Naive B cell (primary cell): Measurements from ENCODE around the gene FBXO11. TPM values are rescaled to one million over a fixed set of nuclear protein-coding genes. Genes with fewer than 3 reads are reported as not detected.
"Not testable (repeated sequence)": the region's sequence is repeated elsewhere in the genome, so short reads cannot be mapped to it uniquely, and the experiment has no call there.

Experiments
- ATAC-seq, 2 donors: fragments of 150-1000 bp; cut with Tn5 transposase; 2 replicates each; pipeline ENCODE4 v1.10.0; 2021; ENCODE audit warnings: low read depth in 2 of 2, mild to moderate bottlenecking in 2 of 2, moderate library complexity in 2 of 2
- DNase-seq: peaks from one replicate; pipeline ENCODE4 v3.0.0; 2022
- H3K27ac Mint-ChIP-seq, 6 donors: one replicate each; pipeline ENCODE4 v1.8.0; 2020 to 2022; ENCODE audit warnings: mild to moderate bottlenecking in 6 of 6, mixed read lengths in 6 of 6, moderate library complexity in 5 of 6, inconsistent platforms in 2 of 6
- H3K27me3 Mint-ChIP-seq, 3 donors: one replicate each; pipeline ENCODE4 v1.8.0; 2021 to 2022; ENCODE audit warnings: mixed read lengths in 3 of 3, mild to moderate bottlenecking in 1 of 3
- H3K36me3 Mint-ChIP-seq, 2 donors: one replicate each; pipeline ENCODE4 v1.8.0; 2020 to 2022; ENCODE audit warnings: mixed read lengths in 2 of 2, inconsistent platforms in 1 of 2, mild to moderate bottlenecking in 1 of 2
- H3K4me1 Mint-ChIP-seq, 3 donors: one replicate each; pipeline ENCODE4 v1.8.0; 2020 to 2022; ENCODE audit warnings: mixed read lengths in 3 of 3, inconsistent platforms in 1 of 3, mild to moderate bottlenecking in 1 of 3, moderate library complexity in 1 of 3
- H3K4me3 Mint-ChIP-seq, 8 donors: one replicate each; pipeline ENCODE4 v1.8.0; 2020 to 2022; ENCODE audit warnings: mild to moderate bottlenecking in 8 of 8, mixed read lengths in 8 of 8, moderate library complexity in 8 of 8, inconsistent platforms in 2 of 8
- H3K9me3 Mint-ChIP-seq, 7 donors: one replicate each; pipeline ENCODE4 v1.8.0; 2020 to 2022; ENCODE audit warnings: mixed read lengths in 7 of 7, mild to moderate bottlenecking in 5 of 7, inconsistent platforms in 2 of 7, moderate library complexity in 1 of 7
- polyA plus RNA-seq, 6 donors: library from polyadenylated mRNA; unstranded; fragments of 300-500 nt; fragmentation: Illumina TruSeq; gene quantifications; one replicate each; pipeline ENCODE4 v1.2.3, GENCODE V29; 2021; ENCODE audit warnings: low read depth in 6 of 6

FBXO11 gene
- polyA plus RNA-seq = 10 to 100 TPM; 12.7 to 21.5 (median 14.0) TPM

- peak; percentile 79 to 81 for ATAC-seq
- peaks cover 27 to 42% (median 28%) of the 10 kb centered on the region in 3 donors for H3K4me1 Mint-ChIP-seq
- DNase-seq = peak; percentile 96
- peak within 1 kb of the TSS; percentile 87 to 98 (median 94) for H3K4me3 Mint-ChIP-seq
- no peaks in the 10 kb centered on the region for H3K27me3 Mint-ChIP-seq
- H3K9me3 Mint-ChIP-seq = no peaks in the 10 kb centered on the region
- no peaks in the 10 kb centered on the region for H3K36me3 Mint-ChIP-seq
- H3K27ac Mint-ChIP-seq = peak within 1 kb of the TSS; percentile 91 to 99 (median 98)
These were observed at the start of gene FBXO11 for GRCh38 chr2:47906157-47907038. FBXO11 (minus strand) TSS chr2:47906498; CDS start chr2:47905720, 778 bp downstream.

GRCh38 chr2:47950340-47951301, 44.3 kb upstream of the FBXO11 start:
- H3K27ac Mint-ChIP-seq = peak overlapping the region in 3 of 6 donors; percentile 73 to 91 (median 73)
- H3K36me3 Mint-ChIP-seq = peaks cover 0 to 7% of the 10 kb centered on the region in 2 donors
- peaks cover 0 to 5% (median 5%) of the 10 kb centered on the region in 3 donors for H3K27me3 Mint-ChIP-seq
- H3K9me3 Mint-ChIP-seq = peaks cover 0 to 14% (median 5%) of the 10 kb centered on the region in 7 donors
- H3K4me3 Mint-ChIP-seq = peak overlapping the region in 1 of 8 donors; percentile 51
- DNase-seq (no peak), ATAC-seq (no peak)
- H3K4me1 Mint-ChIP-seq = peaks cover 4 to 13% (median 6%) of the 10 kb centered on the region in 3 donors

- Mint-ChIP-seq H3K27me3 (peaks cover 0 to 3% (median 2%) of the 10 kb centered on the region in 3 donors), H3K9me3 (peaks cover 0 to 11% (median 5%) of the 10 kb centered on the region in 7 donors), H3K36me3 (peaks cover 0 to 7% of the 10 kb centered on the region in 2 donors), H3K27ac (no peak overlapping the region), H3K4me3 (no peak overlapping the region), H3K4me1 (peaks cover 4 to 9% (median 6%) of the 10 kb centered on the region in 3 donors)
- ATAC-seq = no peak
- DNase-seq = no peak
These were observed 40.3 kb upstream of the FBXO11 start for GRCh38 chr2:47946593-47946992.

DNA sequence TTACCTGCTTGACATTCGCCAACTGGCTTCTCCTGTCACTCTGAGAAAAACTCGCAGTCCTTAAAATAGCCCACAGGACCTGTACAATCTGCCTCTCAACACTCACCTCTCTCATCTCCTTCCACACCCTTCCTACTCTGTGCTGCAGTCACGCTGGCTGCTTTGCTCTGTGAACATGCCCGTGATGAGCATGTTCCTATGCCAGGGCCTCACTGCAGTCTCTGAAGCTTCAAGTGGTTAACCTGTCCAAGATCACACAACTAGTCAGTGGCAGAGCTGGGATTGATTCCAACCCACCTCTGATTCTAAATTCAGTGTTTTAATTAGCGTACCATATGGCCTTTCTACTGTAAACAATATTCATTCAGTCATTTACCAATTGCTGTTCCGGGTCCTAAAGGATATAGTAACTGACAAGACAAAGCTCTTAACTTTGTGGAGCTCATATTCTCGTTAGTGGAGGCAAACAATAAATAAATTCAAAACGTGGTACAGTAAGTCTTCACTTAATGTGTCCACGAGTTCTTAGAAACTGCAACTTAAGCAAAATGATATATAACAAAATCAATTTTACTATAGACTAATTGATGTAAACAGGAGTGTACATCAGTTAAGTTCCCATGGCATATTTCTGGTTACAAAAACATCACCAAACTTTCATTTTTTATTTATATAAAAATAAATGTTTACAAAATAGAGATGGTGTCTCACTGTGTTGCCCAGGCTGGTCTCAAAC, 38.9 kb upstream of the FBXO11 start:
- Mint-ChIP-seq H3K27ac (no peak overlapping the region), H3K9me3 (peaks cover 0 to 9% (median 2%) of the 10 kb centered on the region in 7 donors), H3K27me3 (peaks cover 5 to 11% (median 10%) of the 10 kb centered on the region in 3 donors), H3K4me3 (no peak overlapping the region), H3K36me3 (peaks cover 3 to 6% of the 10 kb centered on the region in 2 donors), H3K4me1 (peaks cover 2 to 3% (median 2%) of the 10 kb centered on the region in 3 donors)
- no peak for ATAC-seq
- no peak for DNase-seq

DNA sequence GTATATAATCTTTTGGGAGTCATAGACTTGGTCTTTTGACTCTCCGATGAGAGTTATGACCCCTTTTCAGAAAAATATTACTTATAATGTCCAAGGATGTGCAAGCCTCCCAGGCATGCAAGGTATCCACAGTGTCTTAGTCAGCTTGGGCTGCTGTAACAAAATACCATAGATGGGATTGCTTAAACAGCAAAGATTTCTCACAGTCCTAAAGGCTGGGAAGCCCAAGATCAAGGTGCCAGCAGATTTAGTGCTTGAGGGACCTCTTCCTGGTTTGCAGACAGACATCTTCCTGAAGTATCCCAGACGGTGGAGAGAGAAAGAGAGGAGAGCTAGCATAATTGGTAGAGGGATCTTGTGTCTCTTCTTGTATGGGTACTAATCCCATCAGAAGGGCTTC, 35.6 kb upstream of the FBXO11 start:
- H3K36me3 Mint-ChIP-seq = peaks cover 0 to 6% of the 10 kb centered on the region in 2 donors
- no peak for ATAC-seq
- H3K27me3 Mint-ChIP-seq = peaks cover 5 to 11% (median 10%) of the 10 kb centered on the region in 3 donors
- DNase-seq = no peak
- no peak overlapping the region for H3K27ac Mint-ChIP-seq
- H3K4me1 Mint-ChIP-seq = no peaks in the 10 kb centered on the region
- H3K9me3 Mint-ChIP-seq = no peaks in the 10 kb centered on the region
- H3K4me3 Mint-ChIP-seq = no peak overlapping the region

GRCh38 chr2:47937677-47938076, 31.4 kb upstream of the FBXO11 start:
- H3K27me3 Mint-ChIP-seq = peaks cover 5 to 11% (median 10%) of the 10 kb centered on the region in 3 donors

GRCh38 chr2:47935071-47935470, 28.8 kb upstream of the FBXO11 start:
- H3K27ac Mint-ChIP-seq = no peak overlapping the region
- H3K4me1 Mint-ChIP-seq = peaks cover 0 to 4% (median 3%) of the 10 kb centered on the region in 3 donors
- no peaks in the 10 kb centered on the region for H3K9me3 Mint-ChIP-seq
- no peaks in the 10 kb centered on the region for H3K36me3 Mint-ChIP-seq
- no peak for DNase-seq
- peaks cover 0 to 5% (median 0%) of the 10 kb centered on the region in 3 donors for H3K27me3 Mint-ChIP-seq
- ATAC-seq = no peak
- no peak overlapping the region for H3K4me3 Mint-ChIP-seq

More at GRCh38 chr2:47937677-47938076, 31.4 kb upstream of the FBXO11 start:
- no peak overlapping the region for H3K27ac Mint-ChIP-seq
- H3K9me3 Mint-ChIP-seq = no peaks in the 10 kb centered on the region
- ATAC-seq = no peak
- peaks cover 0 to 6% of the 10 kb centered on the region in 2 donors for H3K36me3 Mint-ChIP-seq
- no peak for DNase-seq
- peaks cover 0 to 4% (median 3%) of the 10 kb centered on the region in 3 donors for H3K4me1 Mint-ChIP-seq
- no peak overlapping the region for H3K4me3 Mint-ChIP-seq

DNA sequence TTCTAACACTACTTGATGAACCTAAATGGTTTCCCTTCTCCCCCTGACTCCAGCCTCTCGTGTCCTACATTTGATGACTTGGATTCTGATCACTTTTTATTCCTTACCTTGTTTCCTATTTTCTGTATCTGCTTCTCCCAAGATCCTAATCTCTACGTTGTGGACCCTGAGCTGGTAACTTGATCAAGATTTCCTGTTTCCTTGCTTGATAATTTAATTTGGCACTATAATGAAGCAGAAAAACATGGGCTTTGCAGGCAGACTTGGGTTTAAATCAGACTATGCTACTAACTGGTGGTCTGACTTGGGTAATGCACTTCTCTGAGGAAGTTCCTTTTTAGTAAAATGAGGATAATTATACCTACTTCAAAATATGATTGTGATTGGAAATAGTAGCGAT, 11.7 kb upstream of the FBXO11 start:
- no peak for ATAC-seq
- no peak overlapping the region for H3K4me3 Mint-ChIP-seq
- peaks cover 0 to 4% of the 10 kb centered on the region in 2 donors for H3K36me3 Mint-ChIP-seq
- no peaks in the 10 kb centered on the region for H3K27me3 Mint-ChIP-seq
- H3K9me3 Mint-ChIP-seq = no peaks in the 10 kb centered on the region
- H3K27ac Mint-ChIP-seq = no peak overlapping the region
- H3K4me1 Mint-ChIP-seq = no peaks in the 10 kb centered on the region
- DNase-seq = no peak

- Mint-ChIP-seq H3K27me3 (no peaks in the 10 kb centered on the region), H3K4me1 (peaks cover 0 to 3% (median 2%) of the 10 kb centered on the region in 3 donors), H3K9me3 (no peaks in the 10 kb centered on the region), H3K36me3 (peaks cover 0 to 4% of the 10 kb centered on the region in 2 donors), H3K27ac (peak overlapping the region in 1 of 6 donors; percentile 38), H3K4me3 (no peak overlapping the region)
- no peak for ATAC-seq
- no peak for DNase-seq
These were observed 11.1 kb upstream of the FBXO11 start for GRCh38 chr2:47917276-47917961.

- peaks cover 0 to 4% of the 10 kb centered on the region in 2 donors for H3K36me3 Mint-ChIP-seq
- H3K9me3 Mint-ChIP-seq = no peaks in the 10 kb centered on the region
- no peaks in the 10 kb centered on the region for H3K27me3 Mint-ChIP-seq
- ATAC-seq = no peak
- no peak overlapping the region for H3K4me3 Mint-ChIP-seq
- DNase-seq = no peak
- peaks cover 0 to 6% (median 6%) of the 10 kb centered on the region in 3 donors for H3K4me1 Mint-ChIP-seq
- no peak overlapping the region for H3K27ac Mint-ChIP-seq
These were observed 10.1 kb upstream of the FBXO11 start for GRCh38 chr2:47916412-47916811.

DNA sequence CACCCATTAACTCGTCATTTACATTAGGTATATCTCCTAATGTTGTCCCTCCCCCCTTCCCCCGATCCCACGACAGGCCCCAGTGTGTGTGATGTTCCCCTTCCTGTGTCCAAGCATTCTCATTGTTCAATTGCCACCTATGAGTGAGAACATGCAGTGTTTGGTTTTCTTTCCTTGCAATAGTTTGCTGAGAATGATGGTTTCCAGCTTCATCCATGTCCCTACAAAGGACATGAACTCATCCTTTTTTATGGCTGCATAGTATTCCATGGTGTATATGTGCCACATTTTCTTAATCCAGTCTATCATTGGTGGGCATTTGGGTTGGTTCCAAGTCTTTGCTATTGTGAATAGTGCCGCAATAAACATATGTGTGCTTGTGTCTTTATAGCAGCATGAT, 4.4 kb upstream of the FBXO11 start:
- H3K4me1 Mint-ChIP-seq = peaks cover 11 to 19% (median 18%) of the 10 kb centered on the region in 3 donors
- not testable (repeated sequence) for H3K36me3 Mint-ChIP-seq, H3K27me3 Mint-ChIP-seq, ATAC-seq, H3K27ac Mint-ChIP-seq, H3K9me3 Mint-ChIP-seq, DNase-seq, H3K4me3 Mint-ChIP-seq

- H3K4me1 Mint-ChIP-seq = peaks cover 20 to 26% (median 25%) of the 10 kb centered on the region in 3 donors
These were observed 2.4 kb upstream of the FBXO11 start for GRCh38 chr2:47908682-47909081.

More at GRCh38 chr2:47908682-47909081, 2.4 kb upstream of the FBXO11 start:
- ATAC-seq = no peak
- Mint-ChIP-seq H3K27ac (peak overlapping the region in 2 of 6 donors; percentile 29 to 44), H3K9me3 (no peaks in the 10 kb centered on the region), H3K27me3 (no peaks in the 10 kb centered on the region), H3K36me3 (no peaks in the 10 kb centered on the region), H3K4me3 (peak overlapping the region in 1 of 8 donors; percentile 97)
- no peak for DNase-seq
